ENCODE measurements around the gene MYOZ3. TPM values are rescaled to one million over a fixed set of nuclear protein-coding genes. Genes with fewer than 3 reads are reported as not detected.

Gene MYOZ3
- total RNA-seq, 1 experiment from 2014 or later = not detected

GRCh38 chr5:150624334-150625163 is 36.5 kb upstream of the MYOZ3 start:
- in situ Hi-C loops (cut with HindIII; ENCODE audit: low pct_unique_long_range_greater_than_20kb, low sequenced_read_pairs) = no loop called here
- DNase-seq (ENCODE audit: low read depth, low spot score) = no peak

DNA sequence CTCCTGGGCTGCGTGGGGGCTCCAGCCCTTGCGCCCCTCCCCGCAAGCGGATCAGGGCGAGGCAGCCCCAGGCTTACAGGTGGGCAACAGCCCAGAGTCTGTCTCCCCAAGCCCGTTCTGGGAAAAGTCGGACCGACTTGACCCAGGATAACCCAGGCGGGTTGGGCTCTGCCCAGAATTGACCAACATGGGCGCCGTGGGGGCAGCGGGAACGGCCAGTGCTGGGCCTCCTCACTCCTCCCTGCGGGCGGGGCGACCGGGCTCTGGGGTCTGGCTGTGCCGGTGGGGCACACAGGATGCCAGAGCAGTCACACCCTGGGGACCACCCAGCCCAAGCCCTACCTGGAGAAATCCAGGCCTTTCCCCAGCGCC is 35.9 kb upstream of the MYOZ3 start:
- in situ Hi-C loops (cut with HindIII; ENCODE audit: low pct_unique_long_range_greater_than_20kb, low sequenced_read_pairs) = no loop called here
- DNase-seq (ENCODE audit: low read depth, low spot score) = no peak

DNA sequence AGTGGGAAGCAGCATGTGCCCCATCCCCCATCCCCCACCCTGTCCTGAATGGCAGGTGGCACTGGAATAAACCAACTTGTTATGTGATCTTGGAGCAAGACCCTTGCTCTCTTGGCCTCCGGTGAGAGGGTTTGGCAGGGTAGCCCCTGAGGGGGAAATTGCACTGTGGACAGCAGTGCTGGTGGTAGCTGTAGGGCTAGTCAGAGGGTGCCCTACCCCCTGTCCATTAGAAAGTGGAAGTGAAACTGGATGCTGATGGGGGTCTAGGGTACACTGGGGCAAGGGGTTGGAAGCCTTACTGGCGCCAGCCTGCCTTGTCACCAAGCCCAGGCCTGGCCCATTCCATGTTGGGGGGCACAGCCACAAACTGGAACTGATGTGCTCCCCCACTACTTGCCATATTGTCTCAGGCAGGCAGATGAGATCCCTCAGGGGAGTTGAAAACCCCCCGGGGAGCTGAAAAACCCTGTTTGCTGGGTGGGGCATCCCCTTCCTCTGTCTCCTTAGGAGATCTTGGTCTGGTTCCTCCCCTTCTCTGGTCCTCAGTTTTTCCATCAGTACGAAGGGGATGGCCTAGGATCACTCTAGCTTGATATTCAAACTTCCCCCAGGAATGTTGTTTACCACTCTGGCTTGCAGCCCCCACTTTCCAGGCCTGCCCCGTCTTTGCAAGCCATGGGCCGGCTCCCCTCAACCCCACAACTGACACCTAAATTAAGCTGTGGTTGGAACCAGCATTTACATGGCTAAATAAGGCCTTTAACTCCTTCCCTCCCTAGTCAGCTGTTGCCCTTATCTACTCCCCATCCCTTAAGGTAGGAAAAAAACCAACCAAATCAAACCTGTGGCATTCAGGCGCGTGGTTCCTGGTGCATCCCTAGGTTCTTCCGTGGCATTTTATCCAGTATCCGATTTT is 35.0 kb upstream of the MYOZ3 start:
- in situ Hi-C loops (cut with HindIII; ENCODE audit: low pct_unique_long_range_greater_than_20kb, low sequenced_read_pairs) = no loop called here
- no peak for DNase-seq (ENCODE audit: low read depth, low spot score)

- DNase-seq (ENCODE audit: low read depth, low spot score) = no peak
- in situ Hi-C loops (cut with HindIII; ENCODE audit: low pct_unique_long_range_greater_than_20kb, low sequenced_read_pairs) = no loop called here
Observed at GRCh38 chr5:150626853-150627276, 34.2 kb upstream of the MYOZ3 start.

DNA sequence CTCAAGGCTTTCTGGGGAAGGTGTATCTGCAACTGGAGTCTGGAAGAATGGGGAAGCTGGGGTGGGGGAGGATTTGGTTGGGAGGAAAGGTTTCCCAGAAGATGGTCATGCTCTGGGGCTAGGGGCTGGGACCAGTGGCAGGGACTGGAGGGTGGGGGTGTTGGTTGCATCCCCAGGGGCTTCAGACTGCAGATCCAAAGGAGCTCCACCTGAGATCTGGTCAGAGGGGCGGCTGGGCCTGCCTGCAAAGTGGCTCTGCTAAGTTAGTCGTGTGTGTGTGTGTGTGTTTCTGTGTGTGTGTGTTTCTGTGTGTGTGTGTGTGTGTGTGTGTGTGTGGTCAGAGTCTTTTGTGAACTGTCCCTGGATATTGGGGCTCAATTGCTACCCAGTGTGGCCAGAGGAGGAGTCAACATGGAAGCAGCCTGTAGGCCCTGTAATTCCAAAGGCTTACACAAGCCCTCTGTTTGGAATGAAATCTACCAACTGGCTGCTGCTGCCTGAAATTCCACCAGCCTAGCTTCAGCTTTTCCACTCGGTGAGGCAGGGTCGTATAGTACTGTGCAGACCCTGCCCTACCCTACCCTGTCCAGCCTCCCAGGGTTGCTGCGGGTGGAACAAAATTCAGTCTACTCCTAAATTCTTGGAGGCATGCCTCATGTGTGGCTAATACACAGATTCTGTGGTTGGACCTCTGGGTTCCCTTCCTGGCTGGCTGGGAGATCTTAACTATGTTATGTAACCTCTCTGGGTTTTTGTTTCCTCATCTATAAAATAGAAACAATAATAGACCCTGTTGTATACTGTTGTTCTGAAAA is 33.1 kb upstream of the MYOZ3 start:
- in situ Hi-C loops (cut with HindIII; ENCODE audit: low pct_unique_long_range_greater_than_20kb, low sequenced_read_pairs) = no loop called here
- DNase-seq (ENCODE audit: low read depth, low spot score) = no peak

DNA sequence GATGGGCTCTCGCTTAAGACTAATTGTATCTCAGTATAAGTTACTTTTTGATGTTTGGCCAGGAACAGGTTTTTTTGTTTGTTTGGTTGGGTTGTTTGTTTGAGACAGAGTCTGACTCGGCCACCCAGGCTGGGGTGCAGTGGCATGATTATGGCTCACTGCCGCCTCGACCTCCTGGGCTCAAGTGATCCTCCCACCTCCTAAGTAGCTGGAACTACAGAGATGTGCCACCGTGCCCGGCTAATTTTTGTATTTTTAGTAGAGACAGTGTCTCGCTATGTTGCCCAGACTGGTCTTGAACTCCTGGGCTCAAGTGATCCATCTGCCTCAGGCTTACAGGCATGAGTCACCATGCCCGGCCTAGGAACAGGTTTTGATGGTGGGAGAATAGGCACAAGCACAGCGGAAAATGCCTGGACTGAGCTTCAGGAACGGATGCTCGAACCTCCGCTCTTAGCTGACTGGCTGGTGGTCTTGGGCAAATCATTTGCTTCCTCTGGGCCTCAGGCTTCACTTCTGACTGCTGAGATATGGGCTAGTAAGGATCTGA is 32.0 kb upstream of the MYOZ3 start:
- no peak for DNase-seq (ENCODE audit: low read depth, low spot score)
- in situ Hi-C loops (cut with HindIII; ENCODE audit: low pct_unique_long_range_greater_than_20kb, low sequenced_read_pairs) = no loop called here

GRCh38 chr5:150630016-150630415 is 31.0 kb upstream of the MYOZ3 start:
- in situ Hi-C loops (cut with HindIII; ENCODE audit: low pct_unique_long_range_greater_than_20kb, low sequenced_read_pairs) = no loop called here
- DNase-seq (ENCODE audit: low read depth, low spot score) = no peak

- no peak for DNase-seq (ENCODE audit: low read depth, low spot score)
- in situ Hi-C loops (cut with HindIII; ENCODE audit: low pct_unique_long_range_greater_than_20kb, low sequenced_read_pairs) = no loop called here
Observed at GRCh38 chr5:150630461-150631325, 30.4 kb upstream of the MYOZ3 start.

- in situ Hi-C loops (cut with HindIII; ENCODE audit: low pct_unique_long_range_greater_than_20kb, low sequenced_read_pairs) = no loop called here
- DNase-seq (ENCODE audit: low read depth, low spot score) = no peak
Observed at GRCh38 chr5:150631326-150631701, 29.7 kb upstream of the MYOZ3 start.

GRCh38 chr5:150632305-150633160 is 28.5 kb upstream of the MYOZ3 start:
- in situ Hi-C loops (cut with HindIII; ENCODE audit: low pct_unique_long_range_greater_than_20kb, low sequenced_read_pairs) = no loop called here
- DNase-seq (ENCODE audit: low read depth, low spot score) = no peak

- in situ Hi-C loops (cut with HindIII; ENCODE audit: low pct_unique_long_range_greater_than_20kb, low sequenced_read_pairs) = no loop called here
- no peak for DNase-seq (ENCODE audit: low read depth, low spot score)
Observed at GRCh38 chr5:150633429-150633828, 27.6 kb upstream of the MYOZ3 start.

DNA sequence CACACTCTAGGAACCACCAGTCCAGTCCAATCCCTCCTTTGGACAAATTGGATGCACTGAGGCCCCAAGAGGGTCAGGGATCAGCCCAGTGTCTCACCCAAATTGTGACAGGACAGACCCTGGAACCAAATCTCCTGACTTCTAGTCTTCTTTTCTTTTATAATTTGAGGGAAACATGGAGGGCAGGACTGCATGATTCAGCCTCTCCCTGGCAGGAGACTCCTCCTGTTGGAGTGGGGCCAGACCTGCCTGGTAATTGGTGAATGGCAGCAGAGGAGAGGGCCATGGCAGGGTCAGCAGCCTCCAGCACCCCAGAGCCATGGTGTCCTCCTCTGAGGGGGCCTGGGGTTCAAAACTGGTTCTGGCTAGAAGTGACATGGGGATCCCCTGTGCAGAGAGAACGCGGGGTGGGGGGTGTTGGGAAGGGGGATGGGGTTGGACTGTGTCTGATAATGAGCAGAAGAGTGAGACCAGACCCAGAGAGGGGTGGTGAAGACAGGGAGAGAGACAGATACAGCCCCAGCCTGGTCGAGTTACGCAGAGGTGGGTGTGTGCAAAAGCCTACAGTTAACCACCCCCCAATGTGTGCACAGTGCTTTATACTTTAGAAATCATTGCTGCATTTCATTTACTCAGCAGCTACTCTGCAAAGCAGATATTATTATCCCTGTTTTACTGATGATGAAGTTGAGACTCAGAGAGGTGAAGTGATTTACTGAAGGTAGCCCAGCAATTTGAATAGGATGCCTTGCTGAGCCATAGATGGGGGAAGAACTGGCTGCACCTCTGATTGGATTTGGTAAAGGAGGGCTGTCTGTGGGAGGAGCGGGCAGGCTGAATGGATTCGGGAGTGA is 24.4 kb upstream of the MYOZ3 start:
- no peak for DNase-seq (ENCODE audit: low read depth, low spot score)
- in situ Hi-C loops (cut with HindIII; ENCODE audit: low pct_unique_long_range_greater_than_20kb, low sequenced_read_pairs) = no loop called here

- DNase-seq (ENCODE audit: low read depth, low spot score) = no peak
Observed at GRCh38 chr5:150637245-150638052, 23.6 kb upstream of the MYOZ3 start.

DNA sequence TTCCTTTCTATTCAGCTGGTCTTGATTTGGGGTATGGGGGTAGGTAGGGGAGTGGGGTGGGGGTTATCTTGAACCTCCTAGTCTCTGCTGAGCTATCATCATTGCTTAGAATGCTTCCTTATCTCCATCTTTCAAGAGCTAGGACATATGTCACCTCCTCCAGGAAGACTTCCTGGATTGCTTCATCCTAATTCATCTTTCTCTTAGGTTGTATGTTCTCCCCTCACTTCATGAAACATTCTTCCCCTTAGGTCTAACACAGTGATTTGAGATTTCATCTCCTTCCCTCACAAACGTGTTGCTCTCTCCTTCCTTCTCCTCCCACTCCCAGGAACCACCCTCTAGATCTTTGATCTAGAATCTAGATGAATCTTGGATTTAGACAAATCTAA is 23.0 kb upstream of the MYOZ3 start:
- in situ Hi-C loops (cut with HindIII; ENCODE audit: low pct_unique_long_range_greater_than_20kb, low sequenced_read_pairs) = no loop called here
- no peak for DNase-seq (ENCODE audit: low read depth, low spot score)

More at GRCh38 chr5:150637245-150638052, 23.6 kb upstream of the MYOZ3 start:
- in situ Hi-C loops (cut with HindIII; ENCODE audit: low pct_unique_long_range_greater_than_20kb, low sequenced_read_pairs) = no loop called here
